Pons (tissue), 1 donor: ENCODE data around the gene PARP15.
A peak's percentile ranks its signal among the peaks of the same experiment; 100 is the strongest.

Experiments
- DNase-seq: peaks from one replicate; pipeline ENCODE4 v3.0.0-alpha.2; 2016; ENCODE audit warnings: low spot score

The PARP15 gene

DNA sequence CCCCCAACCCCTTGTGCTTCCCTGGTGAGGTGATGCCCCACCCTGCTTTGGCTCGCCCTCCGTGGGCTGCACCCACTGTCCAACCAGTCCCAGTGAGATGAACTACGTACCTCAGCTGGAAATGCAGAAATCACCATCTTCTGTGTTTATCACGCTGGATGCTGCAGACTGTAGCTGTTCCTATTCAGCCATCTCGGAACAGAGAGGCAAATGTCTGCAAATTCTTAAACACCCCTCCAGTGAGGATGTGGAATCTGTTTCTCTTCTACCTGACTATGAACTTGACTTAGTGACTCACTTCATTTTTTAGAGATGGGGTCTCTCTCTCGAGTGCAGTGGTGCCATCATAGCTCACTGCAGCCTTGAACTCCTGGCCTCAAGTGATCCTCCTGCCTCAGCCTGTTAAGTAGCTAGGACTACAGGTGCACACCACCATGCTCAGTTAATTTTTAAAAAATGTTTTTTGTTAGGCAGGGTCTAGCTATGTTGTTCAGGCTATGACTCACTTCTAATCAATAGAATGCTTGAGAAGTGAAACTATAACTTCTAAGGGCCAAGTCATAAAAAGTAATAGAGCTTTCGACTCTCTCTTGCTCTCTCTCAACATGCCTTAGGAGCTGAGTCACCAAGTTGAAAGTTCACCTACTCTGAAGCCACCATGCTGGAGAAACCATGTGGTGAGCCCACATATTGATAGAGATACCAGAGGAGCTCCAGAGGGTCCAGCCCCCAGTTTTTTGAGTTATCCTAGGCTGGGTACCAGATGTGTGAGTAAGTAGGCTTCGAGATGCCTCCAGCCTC lies 91.7 kb downstream of the PARP15 start:
- no peak for DNase-seq

GRCh38 chr3:122671553-122671952 lies 94.1 kb downstream of the PARP15 start:
- no peak for DNase-seq

DNA sequence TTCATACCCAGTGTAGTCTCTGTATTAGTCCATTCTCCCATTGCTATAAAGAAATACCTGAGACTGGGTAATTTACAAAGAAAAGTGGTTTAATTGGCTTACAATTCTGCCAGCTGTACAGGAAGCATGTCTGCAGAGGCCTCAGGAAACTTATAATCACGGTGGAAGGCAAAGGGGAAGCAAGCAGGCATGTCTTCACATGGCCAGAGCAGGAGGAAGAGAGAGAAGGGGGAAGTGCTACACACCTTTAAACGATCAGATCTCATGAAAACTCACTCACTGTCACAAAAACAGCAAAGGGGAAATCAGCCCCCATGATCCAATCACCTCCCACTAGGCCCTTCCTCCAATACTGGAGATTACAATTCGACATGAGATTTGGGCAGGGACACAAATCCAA lies 96.9 kb downstream of the PARP15 start:
- no peak for DNase-seq

DNA sequence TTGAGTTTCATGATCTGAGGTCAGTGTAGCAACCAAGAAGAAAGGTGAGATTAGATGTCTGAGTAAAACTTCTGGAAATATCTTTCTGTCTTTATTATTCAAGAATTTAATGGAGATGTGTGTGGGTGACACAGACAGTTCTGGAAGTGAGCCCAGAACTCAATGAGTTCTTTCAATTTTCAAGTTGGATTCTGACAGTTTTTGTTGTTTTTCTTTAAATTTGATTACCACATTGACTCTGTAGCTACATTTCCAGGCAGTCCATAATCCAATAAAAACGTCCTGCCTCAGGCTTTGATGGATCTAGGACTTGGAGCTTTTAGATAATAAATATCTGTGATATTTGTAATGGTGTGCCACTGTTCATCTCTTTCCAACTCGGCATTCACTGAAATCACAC lies 99.3 kb downstream of the PARP15 start:
- no peak for DNase-seq

GRCh38 chr3:122677216-122677615 lies 99.8 kb downstream of the PARP15 start:
- DNase-seq = no peak

DNA sequence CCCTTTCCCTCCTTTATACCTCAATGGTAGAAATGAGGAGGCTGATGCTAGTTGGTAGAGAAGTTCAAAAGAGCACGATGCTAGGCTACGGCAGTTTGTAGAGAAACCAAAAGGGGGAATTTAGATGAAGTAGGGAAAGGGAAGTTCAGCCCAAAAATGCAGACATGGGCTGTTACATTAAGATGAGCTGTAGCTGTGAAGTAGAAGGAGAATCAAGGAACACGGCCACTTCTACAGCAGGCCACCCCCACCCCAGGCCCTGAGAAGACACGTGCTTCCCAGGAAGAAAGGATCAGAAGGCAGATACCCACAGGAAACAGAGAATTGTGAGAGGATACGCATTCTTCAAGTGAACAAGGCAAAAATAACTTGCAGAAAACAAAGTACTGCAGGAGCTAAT lies 101.1 kb downstream of the PARP15 start:
- peak; percentile 64 for DNase-seq

DNA sequence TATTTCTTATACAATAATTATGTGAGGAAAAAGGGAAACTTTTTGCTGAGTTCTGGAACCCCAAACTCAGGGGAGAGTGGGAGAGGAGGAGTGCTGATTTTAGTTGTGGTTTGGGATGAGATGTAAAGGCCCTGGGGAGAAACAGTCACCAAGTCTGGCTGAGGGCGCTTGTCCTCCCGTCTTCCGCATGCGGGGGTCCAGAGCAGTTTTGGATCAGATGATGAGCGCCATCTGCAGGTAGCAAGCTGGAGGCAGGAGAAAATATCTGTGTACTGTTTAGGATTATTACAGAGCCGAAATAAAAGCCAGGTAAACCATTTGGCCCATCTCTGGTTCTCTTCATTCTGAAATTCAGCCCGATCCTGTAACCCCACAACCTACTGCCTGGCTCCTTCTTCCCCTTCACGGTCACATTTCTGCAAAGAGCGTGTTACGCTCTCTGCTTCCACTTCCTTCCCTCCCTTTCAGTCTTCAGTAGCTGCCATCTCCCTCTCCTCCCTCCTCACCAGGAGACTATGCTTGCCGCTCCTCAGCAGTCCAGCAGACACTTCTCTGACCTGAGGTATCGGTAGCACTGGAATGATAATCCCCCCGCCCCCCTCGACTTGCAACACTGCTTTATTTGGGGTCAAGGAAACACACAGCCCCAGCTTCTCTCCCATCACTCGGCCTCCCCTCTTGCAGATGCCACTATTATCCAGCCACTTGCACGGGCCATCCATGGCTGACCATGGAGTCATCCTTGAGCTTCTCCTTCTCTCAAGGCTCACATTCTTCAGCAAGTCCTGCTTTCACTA lies 101.8 kb downstream of the PARP15 start:
- peak; percentile 80 for DNase-seq

DNA sequence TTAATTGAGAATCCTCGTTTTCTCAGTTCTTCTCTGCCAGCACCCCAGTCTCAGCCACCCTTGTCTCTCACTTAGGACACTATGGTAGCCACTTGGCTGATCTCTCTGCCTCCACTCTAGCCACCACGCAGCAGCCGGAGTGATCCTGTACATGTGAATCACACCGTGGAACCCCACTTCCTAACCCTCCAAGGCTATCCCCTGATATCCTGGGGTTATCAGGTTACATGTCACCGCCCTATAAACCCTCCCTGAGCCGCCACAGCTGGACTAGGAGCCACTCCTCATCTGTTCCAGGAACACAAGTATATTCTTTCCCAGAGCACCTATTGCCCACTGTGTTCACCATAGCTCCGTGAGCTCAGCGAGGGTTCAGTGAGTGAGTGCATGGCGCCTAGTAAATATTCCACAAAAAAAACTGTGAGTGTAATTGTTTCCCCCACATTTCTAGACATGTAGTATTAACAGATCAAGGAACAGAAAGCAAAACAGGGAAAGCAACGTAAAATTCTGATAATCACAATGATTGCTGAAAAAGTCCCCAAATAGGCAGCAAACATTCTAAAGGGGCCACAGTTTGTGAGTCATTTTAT lies 102.5 kb downstream of the PARP15 start:
- DNase-seq = peak; percentile 34

- peak; percentile 55 for DNase-seq
Observed at GRCh38 chr3:122680475-122681283, 103.2 kb downstream of the PARP15 start, which contains the start of gene PARP14. Gene PARP14, plus strand, starts transcription at chr3:122680839. Its CDS starts 45 bp downstream, at chr3:122680884.

- no peak for DNase-seq
Observed at GRCh38 chr3:122681284-122681973, 104.0 kb downstream of the PARP15 start.

GRCh38 chr3:122681974-122682409 lies 104.5 kb downstream of the PARP15 start:
- DNase-seq = no peak

GRCh38 chr3:122682778-122683411 lies 105.4 kb downstream of the PARP15 start:
- DNase-seq = peak; percentile 25

GRCh38 chr3:122687298-122687697 lies 109.8 kb downstream of the PARP15 start:
- DNase-seq = no peak
